Stimulated activated naive B cell treated with anti-CD40 and anti-IgM and Interleukin-4, amounts not matched to agents 10 μg/mL and 1 μg/mL and 100 μg/mL, for 72 hours (primary cell): ENCODE data around the gene NOS1.

Experiments used
- ATAC-seq, 2 donors: fragments of 150-1000 bp; cut with Tn5 transposase; replicated peaks; 2 replicates each; pipeline ENCODE4 v1.10.0; 2021; ENCODE audit warnings: moderate library complexity in 1 of 2
- DNase-seq: peaks from one replicate; pipeline ENCODE4 v3.0.0; 2021
- H3K27ac Mint-ChIP-seq: one replicate; pipeline ENCODE4 v1.8.0; 2022; ENCODE audit warnings: mild to moderate bottlenecking, mixed read lengths
- H3K27me3 Mint-ChIP-seq, 2 donors: one replicate each; pipeline ENCODE4 v1.8.0; 2022; ENCODE audit warnings: mixed read lengths in 2 of 2
- H3K36me3 Mint-ChIP-seq, 2 donors: one replicate each; pipeline ENCODE4 v1.8.0; 2022; ENCODE audit warnings: mixed read lengths in 2 of 2, mild to moderate bottlenecking in 1 of 2
- H3K4me1 Mint-ChIP-seq, 2 donors: one replicate each; pipeline ENCODE4 v1.8.0; 2022; ENCODE audit warnings: mixed read lengths in 2 of 2, mild to moderate bottlenecking in 1 of 2
- H3K4me3 Mint-ChIP-seq, 2 donors: one replicate each; pipeline ENCODE4 v1.8.0; 2022; ENCODE audit warnings: mild to moderate bottlenecking in 2 of 2, mixed read lengths in 2 of 2, moderate library complexity in 1 of 2
- H3K9me3 Mint-ChIP-seq, 2 donors: one replicate each; pipeline ENCODE4 v1.8.0; 2022; ENCODE audit warnings: mixed read lengths in 2 of 2, mild to moderate bottlenecking in 1 of 2

NOS1 gene

DNA sequence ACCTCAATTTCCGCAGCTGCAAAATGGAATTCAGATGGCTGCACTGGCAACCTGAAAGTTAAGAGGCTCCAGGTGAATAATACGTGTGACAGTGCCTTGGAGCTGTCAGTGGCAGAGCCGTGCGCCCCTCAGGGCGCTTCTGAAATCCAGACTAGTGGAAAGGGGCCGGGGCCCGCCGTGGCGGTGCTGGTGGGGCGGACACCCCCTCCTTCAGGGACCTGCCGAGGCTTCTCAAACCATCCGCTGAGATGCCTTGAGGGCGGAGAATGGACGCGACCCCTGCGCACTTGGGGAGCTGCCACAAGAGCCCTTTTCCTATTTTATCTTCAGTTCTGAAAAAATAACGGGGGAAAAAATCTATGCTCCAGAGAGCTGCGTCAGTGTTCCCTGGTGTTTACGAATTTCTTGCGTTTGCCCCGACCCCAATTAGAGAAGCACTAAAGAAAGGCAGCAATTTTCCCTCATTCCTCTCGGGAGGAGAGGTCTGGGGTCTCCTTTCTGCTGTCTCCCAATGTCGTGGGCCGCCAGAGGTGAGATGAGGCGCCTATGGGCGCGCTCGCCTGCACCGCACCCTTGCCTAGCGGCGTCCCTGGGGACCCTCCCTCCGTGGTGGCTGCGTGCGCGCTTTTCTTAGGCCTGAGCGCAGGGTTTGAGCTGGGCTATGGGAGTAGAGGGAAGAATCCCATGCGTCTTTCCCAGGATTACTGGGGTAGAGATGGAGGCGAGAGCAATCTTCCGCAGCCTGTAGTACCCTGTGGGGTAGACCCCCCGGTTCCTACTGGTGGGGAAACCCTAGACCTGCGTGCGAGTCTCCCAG lies 2.2 kb downstream of the NOS1 start:
- no peaks in the 10 kb centered on the region for H3K9me3 Mint-ChIP-seq
- no peak overlapping the region for H3K27ac Mint-ChIP-seq
- peaks cover 0 to 3% of the 10 kb centered on the region in 2 donors for H3K4me1 Mint-ChIP-seq
- peaks cover 43 to 62% of the 10 kb centered on the region in 2 donors for H3K27me3 Mint-ChIP-seq
- ATAC-seq (no peak), DNase-seq (no peak)
- no peak overlapping the region for H3K4me3 Mint-ChIP-seq
- H3K36me3 Mint-ChIP-seq = no peaks in the 10 kb centered on the region

DNA sequence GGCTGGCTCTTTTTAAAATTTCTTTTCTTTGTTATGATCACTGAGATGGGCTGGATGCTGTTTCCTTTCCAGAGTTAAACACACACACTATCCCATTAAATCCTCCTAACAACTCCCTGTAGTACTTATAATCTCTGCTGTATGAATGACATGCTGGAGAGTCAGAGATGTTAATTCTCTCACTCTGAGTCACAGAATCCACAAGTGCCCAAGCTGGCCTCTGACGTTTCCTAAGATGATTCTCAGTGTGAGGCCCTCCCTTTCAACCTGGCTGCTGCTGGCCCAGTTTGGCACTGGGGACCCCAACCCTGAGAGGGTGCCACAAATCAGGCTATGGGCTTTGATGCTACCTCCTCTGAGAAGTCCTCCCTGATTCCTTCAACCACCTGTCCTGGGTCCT lies 5.4 kb downstream of the NOS1 start:
- peaks cover 18 to 37% of the 10 kb centered on the region in 2 donors for H3K27me3 Mint-ChIP-seq
- no peak overlapping the region for H3K4me3 Mint-ChIP-seq
- ATAC-seq (no peak), DNase-seq (no peak)
- H3K27ac Mint-ChIP-seq = no peak overlapping the region
- no peaks in the 10 kb centered on the region for H3K4me1 Mint-ChIP-seq
- no peaks in the 10 kb centered on the region for H3K36me3 Mint-ChIP-seq
- peaks cover 0 to 2% of the 10 kb centered on the region in 2 donors for H3K9me3 Mint-ChIP-seq

- Mint-ChIP-seq H3K9me3 (peaks cover 0 to 2% of the 10 kb centered on the region in 2 donors), H3K4me3 (no peak overlapping the region), H3K27ac (no peak overlapping the region), H3K27me3 (peaks cover 1 to 10% of the 10 kb centered on the region in 2 donors), H3K4me1 (no peaks in the 10 kb centered on the region), H3K36me3 (no peaks in the 10 kb centered on the region)
- DNase-seq (no peak), ATAC-seq (no peak)
Measured at GRCh38 chr12:117352883-117353282, 8.5 kb downstream of the NOS1 start.

GRCh38 chr12:117352206-117352605 lies 9.2 kb downstream of the NOS1 start:
- Mint-ChIP-seq H3K4me1 (no peaks in the 10 kb centered on the region), H3K4me3 (no peak overlapping the region), H3K9me3 (peaks cover 0 to 2% of the 10 kb centered on the region in 2 donors), H3K36me3 (no peaks in the 10 kb centered on the region), H3K27ac (no peak overlapping the region), H3K27me3 (peaks cover 0 to 9% of the 10 kb centered on the region in 2 donors)
- no peak for DNase-seq
- ATAC-seq = no peak

- ATAC-seq (no peak), DNase-seq (no peak)
- Mint-ChIP-seq H3K4me1 (no peaks in the 10 kb centered on the region), H3K27me3 (no peaks in the 10 kb centered on the region), H3K27ac (no peak overlapping the region), H3K4me3 (no peak overlapping the region), H3K9me3 (peaks cover 0 to 3% of the 10 kb centered on the region in 2 donors), H3K36me3 (no peaks in the 10 kb centered on the region)
Measured at GRCh38 chr12:117350140-117350539, 11.3 kb downstream of the NOS1 start.

- H3K4me3 Mint-ChIP-seq = no peak overlapping the region
- DNase-seq = no peak
Measured at GRCh38 chr12:117347588-117347987, 13.8 kb downstream of the NOS1 start.

DNA sequence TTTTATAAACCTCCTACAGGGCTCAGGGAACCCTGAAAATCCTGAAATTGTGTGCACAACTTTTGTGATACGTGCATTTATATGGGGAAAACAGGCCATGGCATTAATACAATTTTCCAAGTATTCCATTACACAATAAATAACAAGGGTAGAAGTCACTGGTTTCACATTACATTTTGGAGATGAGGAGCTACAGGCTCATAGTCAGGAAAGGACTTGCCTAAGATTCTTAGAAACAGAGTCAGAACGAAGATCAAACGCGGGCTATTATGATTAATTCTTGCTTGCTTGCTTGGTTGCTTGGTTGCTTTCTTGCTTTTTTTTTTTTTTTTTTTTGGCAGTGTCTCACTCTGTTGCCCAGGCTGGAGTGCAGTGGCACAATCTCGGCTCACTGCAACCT lies 16.7 kb downstream of the NOS1 start:
- Mint-ChIP-seq H3K4me3 (no peak overlapping the region), H3K27ac (no peak overlapping the region), H3K27me3 (peaks cover 10 to 16% of the 10 kb centered on the region in 2 donors), H3K36me3 (no peaks in the 10 kb centered on the region), H3K4me1 (no peaks in the 10 kb centered on the region), H3K9me3 (peaks cover 5 to 7% of the 10 kb centered on the region in 2 donors)
- DNase-seq (no peak), ATAC-seq (no peak)

More at GRCh38 chr12:117347588-117347987, 13.8 kb downstream of the NOS1 start:
- no peaks in the 10 kb centered on the region for H3K36me3 Mint-ChIP-seq
- peaks cover 1 to 4% of the 10 kb centered on the region in 2 donors for H3K9me3 Mint-ChIP-seq
- no peaks in the 10 kb centered on the region for H3K4me1 Mint-ChIP-seq
- H3K27ac Mint-ChIP-seq = no peak overlapping the region
- ATAC-seq = no peak
- peaks cover 4 to 5% of the 10 kb centered on the region in 2 donors for H3K27me3 Mint-ChIP-seq

DNA sequence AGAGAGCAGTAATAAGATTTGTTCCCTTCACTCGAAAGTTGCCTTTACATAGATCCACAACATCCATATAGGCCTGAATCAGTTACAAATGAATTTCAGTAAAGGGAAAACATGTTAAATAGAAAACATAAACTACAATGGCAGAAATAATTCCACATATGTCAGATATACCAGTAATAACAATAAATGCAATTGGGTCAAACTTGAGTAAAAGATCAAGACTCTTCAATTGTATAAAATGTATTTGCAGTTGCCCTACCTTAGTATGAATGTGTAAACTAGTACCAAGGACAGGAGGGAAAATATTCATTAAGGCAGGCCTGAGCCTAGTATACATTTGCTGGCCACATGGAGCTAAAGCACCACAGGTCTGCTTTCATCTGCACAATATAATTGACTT lies 17.6 kb downstream of the NOS1 start:
- no peaks in the 10 kb centered on the region for H3K4me1 Mint-ChIP-seq

DNA sequence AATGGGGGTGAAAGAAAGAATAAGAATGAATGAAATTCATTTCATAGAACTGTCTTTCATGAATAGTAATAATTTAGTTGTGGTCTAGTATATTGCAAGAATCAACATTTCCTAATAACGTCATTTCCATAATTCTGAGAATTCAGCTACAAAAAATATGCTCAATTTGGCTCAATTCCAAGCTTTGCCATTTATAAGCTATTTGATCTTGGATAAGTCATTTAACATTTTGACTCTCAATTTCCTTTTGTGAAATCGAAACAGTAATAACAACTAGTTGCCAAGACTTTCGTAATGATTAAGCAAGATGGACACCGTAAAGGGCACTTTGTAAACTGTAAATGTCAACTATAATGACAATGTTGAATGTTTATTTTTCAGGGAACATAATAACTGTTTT lies 18.1 kb downstream of the NOS1 start:
- H3K4me1 Mint-ChIP-seq = no peaks in the 10 kb centered on the region
- peaks cover 10 to 16% of the 10 kb centered on the region in 2 donors for H3K27me3 Mint-ChIP-seq
- peaks cover 5 to 7% of the 10 kb centered on the region in 2 donors for H3K9me3 Mint-ChIP-seq
- no peak overlapping the region for H3K27ac Mint-ChIP-seq
- H3K4me3 Mint-ChIP-seq = no peak overlapping the region
- no peaks in the 10 kb centered on the region for H3K36me3 Mint-ChIP-seq
- DNase-seq (no peak), ATAC-seq (no peak)

More for the DNA sequence above, 17.6 kb downstream of the NOS1 start:
- ATAC-seq (no peak), DNase-seq (no peak)
- Mint-ChIP-seq H3K36me3 (no peaks in the 10 kb centered on the region), H3K4me3 (no peak overlapping the region), H3K9me3 (peaks cover 5 to 7% of the 10 kb centered on the region in 2 donors), H3K27me3 (peaks cover 10 to 16% of the 10 kb centered on the region in 2 donors), H3K27ac (no peak overlapping the region)

DNA sequence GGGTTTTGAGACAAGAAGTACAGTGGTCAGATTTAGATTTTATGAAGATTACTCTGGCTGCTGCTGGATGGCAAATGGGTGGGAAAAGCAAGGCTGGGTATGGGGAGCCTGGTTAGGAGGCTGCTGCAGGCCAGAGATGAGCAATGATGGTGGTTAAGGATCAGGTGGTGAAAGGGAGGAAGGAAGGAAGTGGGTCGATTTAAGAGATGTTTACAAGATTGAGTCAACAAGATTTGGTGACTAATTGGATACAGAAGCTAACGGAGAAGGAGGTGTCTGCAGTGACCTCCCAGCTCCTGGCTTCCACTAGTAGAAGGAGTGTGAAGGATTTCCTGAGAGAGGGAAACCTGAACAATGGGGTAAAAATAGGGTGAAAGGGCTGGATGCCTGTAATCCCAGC lies 18.7 kb downstream of the NOS1 start:
- ATAC-seq = no peak
- Mint-ChIP-seq H3K36me3 (no peaks in the 10 kb centered on the region), H3K27ac (no peak overlapping the region), H3K27me3 (peaks cover 11 to 16% of the 10 kb centered on the region in 2 donors), H3K9me3 (peaks cover 5 to 7% of the 10 kb centered on the region in 2 donors), H3K4me3 (no peak overlapping the region), H3K4me1 (no peaks in the 10 kb centered on the region)
- DNase-seq = no peak

GRCh38 chr12:117342247-117342646 lies 19.2 kb downstream of the NOS1 start:
- no peak for DNase-seq
- no peak overlapping the region for H3K27ac Mint-ChIP-seq
- peaks cover 14 to 16% of the 10 kb centered on the region in 2 donors for H3K27me3 Mint-ChIP-seq
- ATAC-seq = no peak
- no peaks in the 10 kb centered on the region for H3K4me1 Mint-ChIP-seq
- no peak overlapping the region for H3K4me3 Mint-ChIP-seq
- no peaks in the 10 kb centered on the region for H3K36me3 Mint-ChIP-seq
- peaks cover 5 to 7% of the 10 kb centered on the region in 2 donors for H3K9me3 Mint-ChIP-seq

- H3K36me3 Mint-ChIP-seq = no peaks in the 10 kb centered on the region
- H3K4me1 Mint-ChIP-seq = peaks cover 0 to 2% of the 10 kb centered on the region in 2 donors
- no peak overlapping the region for H3K4me3 Mint-ChIP-seq
- H3K9me3 Mint-ChIP-seq = peaks cover 3 to 7% of the 10 kb centered on the region in 2 donors
- H3K27me3 Mint-ChIP-seq = peaks cover 25 to 39% of the 10 kb centered on the region in 2 donors
- H3K27ac Mint-ChIP-seq = no peak overlapping the region
- ATAC-seq (no peak), DNase-seq (no peak)
Measured at GRCh38 chr12:117339104-117339503, 22.3 kb downstream of the NOS1 start.

DNA sequence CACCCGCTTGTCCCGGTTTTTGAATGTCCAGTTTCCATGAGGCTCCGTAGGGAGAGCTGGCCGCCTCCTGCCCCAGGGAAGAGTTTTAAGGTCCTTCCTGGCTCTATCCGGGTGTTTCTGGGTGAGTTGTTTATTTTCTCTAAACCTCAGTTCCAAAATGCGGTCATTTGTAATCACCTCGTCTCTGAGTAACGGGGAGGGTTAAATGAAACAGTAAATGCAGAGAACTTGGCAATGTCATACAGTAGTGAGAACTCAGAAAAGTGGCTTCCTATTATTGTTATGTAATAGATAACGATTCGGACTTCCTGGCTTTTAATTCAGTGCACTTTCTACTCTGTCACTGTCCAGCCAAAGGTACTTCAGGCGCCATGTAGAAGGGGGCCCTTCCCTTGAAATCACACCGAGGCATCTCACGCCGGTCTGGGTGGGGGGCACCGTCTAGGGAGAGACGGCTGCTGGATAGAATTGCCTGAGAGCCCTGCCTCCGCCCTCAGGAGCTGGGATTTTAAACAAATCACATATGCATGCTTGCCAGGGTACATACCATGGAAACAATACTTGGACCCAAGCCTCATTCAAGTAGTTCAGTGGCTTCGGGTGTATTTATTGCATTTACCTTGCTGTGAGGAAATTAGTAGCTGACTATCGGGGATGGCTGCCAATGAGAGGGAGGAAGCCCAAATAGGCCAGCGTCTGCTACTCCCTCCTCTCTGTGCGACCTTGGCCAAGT lies 26.4 kb downstream of the NOS1 start:
- Mint-ChIP-seq H3K9me3 (peaks cover 0 to 5% of the 10 kb centered on the region in 2 donors), H3K27me3 (peaks cover 34 to 45% of the 10 kb centered on the region in 2 donors), H3K27ac (no peak overlapping the region), H3K36me3 (no peaks in the 10 kb centered on the region), H3K4me3 (no peak overlapping the region), H3K4me1 (peaks cover 3 to 12% of the 10 kb centered on the region in 2 donors)
- ATAC-seq (no peak), DNase-seq (no peak)

DNA sequence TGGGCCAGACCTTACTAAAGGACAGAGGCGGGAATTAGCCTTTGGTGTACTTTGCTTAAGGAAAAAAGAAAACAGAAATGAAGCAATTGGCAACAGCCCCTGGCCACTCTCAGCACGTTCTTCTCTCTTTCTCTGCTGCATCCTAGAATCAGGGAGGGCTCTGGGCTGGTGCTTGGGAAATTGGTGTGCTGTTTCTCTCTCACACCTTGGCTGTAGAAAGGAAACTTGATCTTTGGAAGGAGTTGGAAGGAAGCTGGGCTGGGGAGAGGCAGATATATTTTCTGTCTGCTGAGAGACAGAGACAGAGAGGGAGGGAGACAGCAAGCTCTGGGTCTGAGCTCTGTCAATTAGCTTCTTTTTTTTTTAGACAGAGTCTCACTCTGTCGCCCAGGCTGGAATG lies 27.4 kb downstream of the NOS1 start:
- Mint-ChIP-seq H3K27me3 (peaks cover 34 to 45% of the 10 kb centered on the region in 2 donors), H3K9me3 (peaks cover 0 to 5% of the 10 kb centered on the region in 2 donors), H3K4me1 (peaks cover 3 to 12% of the 10 kb centered on the region in 2 donors), H3K4me3 (no peak overlapping the region), H3K36me3 (no peaks in the 10 kb centered on the region), H3K27ac (no peak overlapping the region)
- no peak for ATAC-seq
- no peak for DNase-seq
